GM12892 (cell line): ENCODE data around the gene TUBGCP2.
"Not testable (repeated sequence)": the region's sequence is repeated elsewhere in the genome, so short reads cannot be mapped to it uniquely, and the experiment has no call there.

Experiments
- POLR2A ChIP-seq: IDR thresholded peaks from 2 replicates; pipeline ENCODE4 v1.6.1; 2011; ENCODE audit warnings: low read depth, low read length, control low read depth
- POLR2AphosphoS5 ChIP-seq: IDR thresholded peaks from 2 replicates; pipeline ENCODE4 v1.6.1; 2011; ENCODE audit warnings: low read depth, low read length, control low read depth

DNA sequence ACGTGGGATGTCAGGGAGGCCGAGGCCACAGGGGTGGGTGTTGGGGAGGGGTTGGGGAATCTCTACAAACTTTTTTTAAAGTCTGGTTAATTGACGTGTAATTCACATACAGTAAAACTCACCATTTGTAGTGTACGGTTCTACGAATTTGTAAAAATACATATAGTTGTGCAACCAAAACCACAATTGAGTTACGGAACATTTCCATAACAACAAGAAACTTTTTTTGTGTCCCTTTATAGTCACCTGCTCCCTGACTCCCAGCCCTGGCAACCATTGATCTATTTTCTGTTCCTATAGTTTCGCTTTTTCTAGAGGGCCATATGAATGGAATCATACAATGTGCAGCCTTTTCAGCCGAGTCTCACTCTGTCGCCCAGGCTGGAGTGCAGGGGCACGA, 73.9 kb downstream of the TUBGCP2 start:
- TF ChIP-seq POLR2AphosphoS5, POLR2A: not testable (repeated sequence)
